HG03565 (cell line): ENCODE results near the gene FGF12.

Source experiments
- ATAC-seq: cut with Tn5 transposase; IDR thresholded peaks from one replicate; pipeline ENCODE4 v1.9.1; 2021; ENCODE audit warnings: mild to moderate bottlenecking, moderate library complexity; ENCODE audit not compliant: unreplicated experiment

Gene FGF12

DNA sequence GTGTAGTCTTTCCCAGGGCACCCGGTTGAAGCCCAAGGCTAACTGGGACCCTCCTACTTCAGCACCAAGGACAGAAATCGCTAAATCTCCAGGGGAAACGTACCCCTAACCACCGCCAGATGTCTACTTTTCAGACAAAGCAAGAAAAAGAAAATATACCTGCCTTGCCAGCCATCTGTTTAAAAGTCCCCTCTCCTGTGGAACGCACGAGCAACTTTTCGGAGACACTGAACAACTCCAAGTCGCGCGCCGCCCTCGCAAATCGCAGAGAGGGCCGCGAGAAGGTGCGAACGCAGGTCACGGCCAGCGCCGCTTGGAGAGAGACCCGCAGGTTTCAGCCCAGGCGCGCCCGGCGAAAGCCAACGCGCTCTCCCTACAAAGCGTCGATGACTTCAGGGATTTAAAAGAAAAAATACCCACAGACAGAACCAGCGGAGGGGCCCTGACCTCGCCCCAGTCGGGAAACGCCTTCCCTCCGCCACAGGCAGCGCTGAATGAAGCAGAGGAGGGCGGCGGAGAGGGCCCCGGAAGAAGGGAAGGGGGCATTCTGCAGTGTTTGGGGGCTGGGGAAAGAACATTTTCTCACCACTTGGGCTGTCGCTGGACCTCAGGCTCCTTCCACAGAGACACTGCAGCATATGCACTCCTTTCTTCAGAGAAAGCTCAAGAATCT lies 213.1 kb downstream of the FGF12 start:
- ATAC-seq, result no peak

DNA sequence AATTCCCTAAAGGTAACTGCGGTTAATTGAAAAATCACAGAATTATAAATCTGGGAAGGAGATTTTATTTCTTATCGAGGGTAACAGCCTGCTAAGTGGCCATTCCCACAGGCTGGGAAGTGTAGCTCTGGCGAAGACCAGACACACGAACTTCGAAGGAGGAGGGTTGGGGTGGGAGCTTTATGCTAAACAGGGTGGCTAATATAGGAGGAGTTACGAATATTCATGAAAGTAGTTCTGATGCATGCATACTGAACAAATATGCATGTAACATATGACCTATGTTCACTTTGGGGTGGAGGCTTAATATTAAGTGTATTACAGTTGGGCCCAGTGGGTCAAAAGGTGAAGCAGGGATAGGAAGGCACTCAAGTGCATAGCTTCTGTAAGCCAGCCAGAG lies 221.6 kb downstream of the FGF12 start:
- no peak for ATAC-seq

DNA sequence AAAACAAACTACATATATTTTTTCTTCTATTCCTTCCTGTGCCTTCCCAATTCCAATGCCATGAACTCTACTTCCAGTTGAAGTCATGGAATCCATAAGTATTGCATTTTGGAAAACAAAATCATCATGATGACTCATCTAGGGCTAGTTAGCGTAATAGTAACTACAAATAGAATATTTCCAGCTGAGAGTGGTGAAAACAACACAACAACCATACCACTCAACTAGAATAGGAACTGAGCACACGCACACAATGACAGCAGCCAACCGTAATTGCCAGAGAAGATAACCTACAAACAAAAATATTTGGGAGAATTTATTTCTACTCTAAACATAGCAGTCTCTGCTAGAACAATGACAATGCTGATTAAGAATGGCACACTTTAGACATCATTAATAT lies 225.9 kb downstream of the FGF12 start:
- ATAC-seq, result no peak

DNA sequence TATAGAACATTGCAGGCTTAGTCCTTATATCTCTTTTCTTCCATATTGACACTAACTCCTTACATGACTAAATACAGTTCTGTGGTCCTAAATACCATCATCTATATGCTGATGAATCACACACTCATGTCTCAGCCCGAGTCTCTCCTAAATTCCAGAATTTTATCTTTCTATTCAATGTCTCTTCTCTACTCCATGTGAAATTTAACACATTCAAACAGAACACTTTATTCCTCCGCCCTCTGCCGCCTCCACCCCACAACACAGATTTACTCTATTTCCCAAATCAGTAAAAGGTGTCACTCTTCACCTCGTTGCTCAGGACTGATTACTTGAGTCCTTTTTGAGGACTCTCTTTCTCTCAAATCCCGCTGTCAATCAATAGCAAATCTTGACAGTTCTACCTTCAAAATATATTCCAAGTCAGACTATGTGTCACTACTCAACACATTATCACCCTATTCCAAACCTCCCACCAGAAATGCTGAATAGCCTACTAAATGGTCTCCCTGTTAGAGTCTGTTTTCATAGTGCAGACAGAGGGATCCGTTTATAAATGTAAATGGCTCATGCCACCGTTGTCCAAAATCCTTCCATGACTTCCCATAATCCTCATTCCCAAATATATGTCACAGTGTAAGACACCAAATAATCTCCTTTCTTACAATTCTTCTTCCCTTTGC lies 230.3 kb downstream of the FGF12 start:
- ATAC-seq, result no peak

DNA sequence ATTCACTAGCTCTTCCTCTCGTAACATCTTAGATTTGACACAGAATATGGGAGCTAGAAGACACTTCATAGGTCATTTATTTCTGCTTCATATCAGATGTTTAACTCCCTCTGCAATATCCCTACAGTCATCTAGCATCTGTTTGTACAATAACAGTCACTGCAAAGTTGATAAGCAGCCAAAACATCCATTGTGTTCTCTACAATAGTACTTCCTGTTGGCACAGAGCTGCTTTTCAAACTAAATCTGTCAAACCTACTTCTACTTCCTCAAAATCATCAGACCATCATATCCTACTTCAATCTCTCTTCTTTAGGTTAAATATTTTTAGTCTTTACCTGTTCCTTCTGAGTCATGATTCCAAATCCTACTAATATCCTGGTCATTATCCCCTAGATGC lies 233.2 kb downstream of the FGF12 start:
- ATAC-seq, result peak; percentile 81

DNA sequence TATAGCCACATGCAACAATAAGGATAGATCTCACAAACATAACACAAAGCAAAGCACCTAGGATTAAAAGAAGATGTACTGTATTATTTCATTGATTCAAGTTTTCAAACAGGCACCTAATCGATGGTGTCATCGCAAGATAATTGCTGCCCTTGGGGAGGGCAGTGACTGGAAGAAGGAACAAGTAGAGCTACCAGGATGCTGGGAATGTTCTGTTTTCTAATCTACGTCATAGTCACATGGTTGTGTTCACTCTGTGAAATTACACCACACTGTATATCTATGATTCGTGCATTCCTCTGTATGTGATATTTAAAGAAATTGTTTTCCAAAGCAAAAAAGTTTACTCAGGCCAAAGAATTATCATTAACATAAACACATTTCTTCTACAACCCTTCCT lies 236.6 kb downstream of the FGF12 start:
- no peak for ATAC-seq

DNA sequence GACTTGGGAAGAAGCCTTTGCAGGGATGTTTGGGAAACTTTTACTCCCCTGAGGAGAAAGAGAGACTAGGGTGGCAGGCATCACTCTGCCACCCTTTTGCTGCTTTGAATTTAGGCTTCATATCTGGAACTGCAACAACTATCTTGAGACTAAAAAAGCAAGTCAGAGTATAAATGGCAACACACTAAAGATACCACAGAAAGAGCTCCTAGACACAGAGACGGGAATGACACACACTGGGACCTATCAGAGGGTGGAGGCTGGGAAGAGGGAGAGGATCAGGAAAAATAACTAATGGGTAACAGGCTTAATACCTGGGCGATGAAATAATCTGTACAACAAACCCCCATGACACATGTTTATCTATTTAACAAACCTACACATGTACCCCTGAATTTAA lies 237.8 kb downstream of the FGF12 start:
- no peak for ATAC-seq

DNA sequence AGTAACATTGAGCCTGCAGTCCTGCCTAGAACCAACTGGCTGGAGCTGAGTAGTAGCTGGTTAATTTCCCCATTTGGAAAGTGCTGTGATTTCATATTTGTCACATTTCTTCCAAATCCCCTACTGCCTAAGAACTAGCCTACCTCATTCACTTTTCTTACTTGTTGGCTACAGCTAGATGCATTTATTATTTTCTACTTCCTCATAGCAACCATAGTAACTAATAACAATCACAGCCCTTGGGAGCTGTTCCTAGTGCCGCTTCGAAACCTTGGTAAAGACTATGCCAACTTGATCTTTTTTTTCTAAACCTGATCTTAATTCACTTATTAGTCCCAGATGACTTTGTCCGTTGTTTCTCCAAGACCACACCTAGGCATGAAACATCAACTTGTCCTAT lies 240.3 kb downstream of the FGF12 start:
- ATAC-seq, result no peak

DNA sequence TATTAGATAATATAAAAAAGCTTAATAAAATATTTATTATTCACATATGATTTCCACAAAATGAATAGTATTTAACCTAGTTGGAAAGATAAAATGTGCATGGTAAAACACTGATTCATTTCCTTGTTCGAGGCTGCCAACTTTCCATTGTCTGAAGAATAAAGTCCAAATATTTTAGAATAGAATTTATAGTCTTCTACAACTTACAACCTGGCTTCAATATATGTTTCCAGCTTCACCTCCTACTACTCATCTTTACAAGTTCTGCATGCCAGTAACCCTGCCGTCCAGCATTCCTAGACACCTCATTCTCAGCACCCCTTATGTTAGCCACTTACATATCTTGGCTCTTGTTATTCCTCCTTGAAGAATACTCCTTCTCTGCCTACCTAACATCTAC lies 244.5 kb downstream of the FGF12 start:
- ATAC-seq, result no peak

DNA sequence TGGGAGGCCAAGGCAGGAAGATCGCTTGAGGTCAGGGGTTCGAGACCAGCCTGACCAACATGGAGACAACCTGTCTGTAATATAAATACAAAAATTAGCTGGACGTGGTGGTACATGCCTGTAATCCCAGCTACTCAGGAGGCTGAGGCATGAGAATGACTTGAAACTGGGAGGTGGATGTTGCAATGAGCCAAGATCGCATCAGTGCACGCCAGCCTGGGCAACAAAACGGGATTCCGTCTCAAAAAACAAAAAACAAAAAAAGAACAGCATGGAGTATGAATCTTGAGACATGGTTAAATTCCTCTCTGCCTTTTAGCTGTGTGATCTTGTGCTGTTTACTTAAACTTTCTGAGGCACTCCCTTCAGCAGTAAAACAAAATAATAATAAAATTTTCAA lies 244.9 kb downstream of the FGF12 start:
- no peak for ATAC-seq

DNA sequence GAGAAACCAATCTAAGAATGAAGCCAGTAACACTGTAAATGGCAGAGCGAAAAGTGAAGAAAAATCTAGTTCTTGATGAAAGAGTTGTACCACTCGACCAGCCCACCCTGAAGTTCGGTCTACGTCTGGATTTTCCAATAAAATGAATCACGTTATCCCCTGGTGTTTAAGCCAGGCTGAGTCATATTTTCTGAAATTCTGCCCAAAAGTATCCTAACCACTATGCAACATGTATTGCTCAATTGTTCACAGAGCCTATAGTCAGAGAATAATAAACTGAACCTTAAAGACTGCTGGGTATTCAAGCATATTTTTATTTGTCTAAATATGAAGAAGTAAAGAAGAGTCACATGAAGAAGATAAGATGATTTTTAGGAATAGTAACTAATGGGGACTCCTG lies 245.7 kb downstream of the FGF12 start:
- ATAC-seq, result no peak

DNA sequence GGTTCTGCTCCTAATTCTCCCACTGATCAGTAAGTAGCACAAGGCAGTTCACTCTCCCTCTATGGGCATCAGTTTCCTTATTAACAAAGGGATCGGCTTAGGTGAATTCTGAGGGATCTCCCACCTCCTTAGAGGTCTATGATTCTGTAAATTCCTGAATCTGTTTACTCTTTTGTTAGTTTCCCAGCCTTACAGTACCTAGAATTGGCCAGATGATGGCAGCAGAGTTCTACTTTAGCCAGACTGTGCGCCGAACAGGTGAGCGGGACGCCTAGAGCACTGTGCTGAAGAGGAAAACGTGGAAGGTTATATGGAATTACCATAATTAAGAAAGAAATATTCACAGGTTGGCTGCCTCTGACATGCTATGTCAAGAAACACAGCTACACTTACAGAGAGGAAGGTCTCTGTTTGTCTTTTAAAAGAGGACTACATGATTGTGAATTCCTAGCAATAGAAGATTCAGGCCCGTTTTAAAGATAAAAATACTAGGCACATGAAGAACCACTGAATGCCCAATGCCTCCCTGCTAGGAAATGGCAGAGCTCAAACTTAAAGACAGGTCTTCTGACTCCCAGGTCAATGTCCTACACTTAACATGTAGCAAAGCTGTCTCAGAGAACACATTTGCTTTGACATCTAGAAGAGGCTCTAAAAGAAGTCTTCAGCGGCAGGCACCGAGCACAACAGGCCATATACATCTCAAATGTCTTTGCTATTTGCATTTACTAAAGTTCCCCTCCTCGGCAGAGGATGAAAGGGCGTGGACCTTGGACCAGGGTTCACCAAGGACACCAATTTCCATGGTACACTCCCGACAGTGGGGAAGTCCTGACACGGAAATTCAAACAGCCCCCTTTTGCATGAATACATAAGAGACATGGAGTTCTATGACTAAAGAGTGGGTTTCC lies 259.9 kb downstream of the FGF12 start:
- peak; percentile 92 for ATAC-seq

DNA sequence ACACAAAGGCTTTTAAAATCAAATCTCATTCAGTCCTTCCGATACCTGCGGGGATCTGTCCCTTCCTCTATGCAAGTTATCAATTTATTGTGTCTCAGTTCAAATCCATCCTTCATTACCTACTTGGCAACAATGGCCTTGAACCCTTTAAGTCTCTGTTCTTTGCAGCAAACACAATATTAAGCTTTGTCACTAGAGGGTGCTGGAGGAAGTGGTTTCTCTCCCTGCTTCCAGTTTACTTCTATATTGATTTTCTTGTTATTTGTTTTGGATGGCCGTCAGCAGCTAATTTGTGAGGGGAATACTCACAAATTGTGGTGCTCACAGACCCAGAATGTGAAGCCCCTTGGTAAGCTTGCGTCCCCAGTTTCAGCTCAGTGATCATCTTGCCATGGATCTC lies 278.3 kb downstream of the FGF12 start:
- no peak for ATAC-seq

DNA sequence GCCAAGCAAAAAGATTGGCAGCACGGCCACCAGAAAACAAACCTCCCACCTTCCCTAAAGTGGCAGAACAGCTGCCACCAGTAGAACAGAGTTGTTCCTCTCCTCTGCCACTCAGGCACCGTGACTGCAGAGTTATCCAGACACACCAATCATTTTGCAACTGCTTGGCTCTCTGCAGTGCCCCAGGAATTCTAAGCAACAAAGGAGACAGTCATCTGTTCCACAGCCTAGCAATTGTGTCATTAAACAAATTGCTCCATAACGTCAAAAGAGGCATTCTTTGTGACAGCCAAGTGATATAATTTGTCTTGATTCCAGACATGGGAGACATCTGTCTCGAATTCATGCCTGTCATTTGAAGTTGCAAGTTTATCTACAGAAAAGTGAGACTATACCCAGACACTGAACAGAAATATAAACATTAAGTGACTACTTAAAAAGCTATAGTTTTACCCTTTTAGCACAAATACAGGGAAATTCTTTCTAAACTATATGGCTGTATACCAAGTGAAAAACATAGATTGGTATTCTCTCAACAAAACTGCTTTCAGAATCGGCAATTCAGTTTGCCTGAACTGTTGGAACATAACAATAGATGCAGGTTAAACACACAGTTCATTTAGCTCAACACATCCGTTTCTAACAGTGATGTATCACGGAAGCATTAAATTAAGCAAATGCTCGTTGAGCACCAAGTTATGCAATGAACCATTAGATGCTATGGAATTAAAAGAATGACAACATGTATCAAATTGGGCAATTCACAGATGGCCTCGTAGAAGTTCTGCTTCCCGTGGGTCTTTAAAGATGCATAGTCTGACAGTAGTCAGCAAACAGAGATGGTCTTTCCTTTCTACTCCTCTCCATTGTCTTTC lies 281.3 kb downstream of the FGF12 start:
- no peak for ATAC-seq

DNA sequence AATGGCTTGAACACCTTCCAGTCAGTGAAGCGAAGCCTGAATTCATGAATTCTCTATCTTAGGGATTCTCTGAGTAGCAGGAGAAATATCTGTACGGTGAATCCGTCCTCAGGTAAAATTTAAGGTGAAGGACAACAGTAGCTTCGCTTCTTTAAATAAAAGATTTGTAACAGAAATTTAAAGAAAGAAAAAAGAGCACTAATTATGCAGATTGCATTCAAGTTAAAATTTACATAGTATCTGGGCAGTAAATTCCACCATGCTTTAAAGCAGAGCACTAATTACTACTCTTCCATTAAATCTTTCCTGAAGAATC lies 282.6 kb downstream of the FGF12 start:
- ATAC-seq, result no peak

DNA sequence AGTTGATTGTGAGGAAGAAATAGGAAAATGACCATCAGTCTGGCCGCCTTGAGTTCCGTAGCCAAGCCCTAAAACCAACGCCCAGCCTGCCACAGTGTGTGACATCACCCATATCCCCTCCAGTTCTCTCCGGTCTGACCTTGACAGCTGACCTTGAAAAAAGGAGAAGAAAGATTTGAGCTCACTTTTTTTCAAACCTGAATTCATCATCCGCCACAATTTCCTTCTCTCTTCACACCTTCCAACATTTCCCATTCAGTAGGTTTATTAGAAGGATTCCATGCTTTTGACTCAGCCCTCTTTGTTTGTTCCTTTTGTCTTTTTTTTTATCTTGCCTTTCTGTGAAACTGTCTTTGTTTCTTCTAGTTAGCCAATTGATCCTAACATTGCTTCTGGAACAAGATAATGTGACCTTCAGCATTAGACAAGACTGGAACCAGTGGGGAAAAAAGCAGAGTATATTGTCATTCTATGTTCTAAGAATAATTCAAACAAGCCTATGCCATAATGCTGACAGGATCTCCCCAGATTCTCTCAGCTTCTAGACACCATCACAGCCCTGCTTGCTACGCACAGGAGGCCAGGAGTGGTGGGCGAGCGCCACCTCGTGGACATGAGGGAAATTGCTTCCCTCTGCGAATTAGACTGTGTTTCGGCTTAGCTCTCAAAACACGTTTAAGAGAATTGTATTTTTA lies 283.1 kb downstream of the FGF12 start:
- peak; percentile 96 for ATAC-seq

DNA sequence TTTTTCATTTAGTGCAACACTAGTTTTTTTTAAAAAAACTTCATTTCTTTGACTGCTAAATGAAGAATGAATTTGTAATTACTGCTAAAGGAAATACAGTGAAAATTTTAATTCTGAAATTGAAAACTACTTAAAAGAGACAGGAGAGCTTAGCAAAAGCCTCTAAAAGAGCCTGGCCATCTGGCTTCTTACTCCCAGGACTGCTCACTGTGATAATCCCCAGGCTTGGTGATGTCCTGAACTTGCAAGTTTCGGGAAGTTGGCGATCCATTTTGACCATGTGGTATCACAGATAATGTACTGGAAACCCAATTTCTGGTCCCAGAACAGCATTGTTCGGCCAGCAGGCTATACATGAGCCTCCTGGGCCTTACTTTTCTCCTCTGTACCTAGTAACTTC lies 292.1 kb downstream of the FGF12 start:
- no peak for ATAC-seq

DNA sequence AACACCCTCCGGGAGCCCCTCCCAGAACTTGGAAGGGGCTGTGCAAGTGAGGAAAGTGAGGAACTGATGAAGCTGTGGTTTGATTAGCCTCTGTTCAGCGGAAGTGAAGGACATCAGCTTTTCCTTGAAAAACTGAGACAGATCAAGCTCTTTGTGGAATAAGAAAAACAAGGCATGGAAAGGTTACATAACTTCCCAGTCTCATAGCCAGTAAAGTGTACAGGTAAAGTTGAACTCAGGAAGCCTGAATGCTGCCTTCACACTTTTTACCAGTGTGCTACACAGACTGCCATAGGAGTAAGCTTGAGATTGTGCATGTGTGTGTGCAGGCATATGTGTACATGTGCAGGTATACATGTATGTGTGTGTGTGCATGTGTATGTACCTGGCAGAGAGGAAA lies 293.2 kb downstream of the FGF12 start:
- ATAC-seq, result no peak

DNA sequence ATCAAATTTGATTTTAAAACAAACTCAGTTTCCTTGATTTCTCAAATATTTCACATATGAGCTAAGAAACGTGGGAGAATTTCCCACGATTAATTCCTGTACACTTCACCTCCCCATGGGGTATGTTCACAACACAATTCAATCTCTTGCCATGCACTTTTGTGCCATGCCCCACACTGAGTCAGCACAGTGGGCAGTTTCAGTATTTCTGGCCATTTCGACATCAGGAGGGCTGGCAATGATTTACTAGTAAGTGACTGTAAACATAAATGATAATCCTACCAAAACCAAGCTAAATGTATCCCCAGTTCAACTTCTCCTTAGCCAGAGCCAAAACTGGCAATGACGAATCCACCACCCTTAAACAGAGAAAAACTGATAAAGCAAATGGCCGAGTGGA lies 293.6 kb downstream of the FGF12 start:
- ATAC-seq, result no peak

DNA sequence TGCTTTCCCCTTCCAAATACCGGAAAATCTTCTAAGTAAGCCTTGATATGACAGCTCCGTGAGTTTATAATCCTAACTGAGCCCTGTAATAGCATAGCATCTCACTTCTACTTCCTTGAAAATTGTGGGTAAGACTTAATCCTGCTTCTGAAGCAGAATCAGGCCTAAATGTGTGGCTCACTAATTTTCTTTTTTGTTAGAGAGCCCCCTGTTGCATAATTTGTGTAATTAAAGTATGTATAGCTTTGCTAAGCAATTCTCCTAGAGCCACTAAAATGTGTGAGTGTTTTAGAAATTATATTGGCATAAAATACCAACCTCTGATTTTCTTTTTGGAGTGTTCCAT lies 304.4 kb downstream of the FGF12 start:
- ATAC-seq, result no peak
